Left forelimb (tissue), 1 donor: Measurements from ENCODE around the gene ZNF35.
A peak's percentile ranks its signal among the peaks of the same experiment; 100 is the strongest.

ENCODE experiments used
- DNase-seq: peaks from one replicate; pipeline ENCODE4 v3.0.0-alpha.2; 2018; ENCODE audit warnings: low spot score

Gene ZNF35

GRCh38 chr3:44685128-44685800 lies 36.7 kb downstream of the ZNF35 start:
- peak; percentile 82 for DNase-seq

DNA sequence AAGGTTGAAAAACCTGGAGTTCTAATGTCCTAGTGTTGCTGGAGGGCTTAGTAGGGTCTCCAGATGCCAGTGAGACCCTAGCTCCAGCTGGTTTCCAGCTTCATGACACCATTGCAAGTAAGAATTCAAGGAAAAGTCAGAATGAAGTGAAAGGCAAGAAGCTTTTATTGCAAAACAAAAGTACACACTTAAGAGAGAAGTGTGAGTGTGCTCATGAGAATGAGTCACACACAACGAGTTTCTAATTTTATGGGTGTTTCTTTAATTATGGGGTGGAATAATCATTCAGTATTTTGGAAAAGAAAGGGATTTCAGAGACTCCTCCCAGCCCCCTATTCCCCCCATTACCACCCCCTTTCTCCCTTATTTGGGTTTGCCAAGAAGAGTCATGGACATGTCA lies 39.4 kb downstream of the ZNF35 start:
- DNase-seq, result no peak
